Stimulated activated CD8-positive, alpha-beta memory T cell treated with anti-CD3 and anti-CD28 coated beads, Interleukin-15, amount 100 ng/mL, for 1 hour (primary cell): Measurements from ENCODE around the gene ISLR.

ENCODE experiments used
- DNase-seq: peaks from one replicate; pipeline ENCODE4 v3.0.0-alpha.2; 2020; ENCODE audit warnings: low read depth

Gene ISLR, protein sequence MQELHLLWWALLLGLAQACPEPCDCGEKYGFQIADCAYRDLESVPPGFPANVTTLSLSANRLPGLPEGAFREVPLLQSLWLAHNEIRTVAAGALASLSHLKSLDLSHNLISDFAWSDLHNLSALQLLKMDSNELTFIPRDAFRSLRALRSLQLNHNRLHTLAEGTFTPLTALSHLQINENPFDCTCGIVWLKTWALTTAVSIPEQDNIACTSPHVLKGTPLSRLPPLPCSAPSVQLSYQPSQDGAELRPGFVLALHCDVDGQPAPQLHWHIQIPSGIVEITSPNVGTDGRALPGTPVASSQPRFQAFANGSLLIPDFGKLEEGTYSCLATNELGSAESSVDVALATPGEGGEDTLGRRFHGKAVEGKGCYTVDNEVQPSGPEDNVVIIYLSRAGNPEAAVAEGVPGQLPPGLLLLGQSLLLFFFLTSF

GRCh38 chr15:74173380-74174218 is at the start of gene ISLR:
Gene ISLR (plus strand): TSS chr15:74173710. CDS start chr15:74174859, 1,149 bp downstream.
- no peak for DNase-seq

- DNase-seq = no peak
These were observed 49.3 kb upstream of the ISLR start for GRCh38 chr15:74124196-74124595.

- no peak for DNase-seq
These were observed 48.8 kb upstream of the ISLR start for GRCh38 chr15:74124759-74125158.

DNA sequence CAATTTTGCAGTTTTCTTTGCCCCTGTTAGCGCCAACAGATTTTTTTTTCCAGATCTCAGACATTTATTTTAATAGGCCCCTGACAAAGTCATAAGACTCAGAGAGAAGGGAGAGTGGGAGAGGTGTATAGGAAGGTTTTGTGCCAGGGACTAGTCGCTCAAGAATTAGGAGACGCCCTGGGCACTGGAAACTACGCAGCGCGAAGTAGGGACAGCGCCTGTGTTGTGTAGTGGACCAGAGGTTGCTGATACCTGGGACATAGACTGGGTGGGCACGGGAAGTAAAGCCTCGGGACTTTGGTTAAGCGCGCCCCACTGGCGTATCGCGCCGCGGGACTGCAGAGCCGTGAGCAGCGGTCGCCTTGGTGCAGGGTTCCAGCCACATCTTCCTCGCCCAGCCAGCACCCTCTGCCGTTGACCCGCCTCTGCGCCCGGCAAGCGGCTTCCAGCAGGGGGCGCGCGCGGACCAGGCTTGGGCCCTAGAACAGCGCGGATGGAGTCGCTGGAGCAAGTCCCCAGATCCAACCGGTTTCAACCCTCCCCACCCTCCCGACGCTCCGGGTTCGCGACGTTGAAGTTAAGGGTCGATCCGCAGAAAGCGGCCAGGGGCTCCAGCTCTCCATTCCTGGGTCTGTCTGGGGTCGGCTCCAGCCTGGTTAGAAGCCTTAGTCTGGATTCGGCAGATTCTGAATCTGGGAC is 46.1 kb upstream of the ISLR start:
- DNase-seq = peak; percentile 72

- DNase-seq = no peak
These were observed 45.3 kb upstream of the ISLR start for GRCh38 chr15:74127954-74128784.

- DNase-seq = no peak
These were observed 44.5 kb upstream of the ISLR start for GRCh38 chr15:74128785-74129585.

DNA sequence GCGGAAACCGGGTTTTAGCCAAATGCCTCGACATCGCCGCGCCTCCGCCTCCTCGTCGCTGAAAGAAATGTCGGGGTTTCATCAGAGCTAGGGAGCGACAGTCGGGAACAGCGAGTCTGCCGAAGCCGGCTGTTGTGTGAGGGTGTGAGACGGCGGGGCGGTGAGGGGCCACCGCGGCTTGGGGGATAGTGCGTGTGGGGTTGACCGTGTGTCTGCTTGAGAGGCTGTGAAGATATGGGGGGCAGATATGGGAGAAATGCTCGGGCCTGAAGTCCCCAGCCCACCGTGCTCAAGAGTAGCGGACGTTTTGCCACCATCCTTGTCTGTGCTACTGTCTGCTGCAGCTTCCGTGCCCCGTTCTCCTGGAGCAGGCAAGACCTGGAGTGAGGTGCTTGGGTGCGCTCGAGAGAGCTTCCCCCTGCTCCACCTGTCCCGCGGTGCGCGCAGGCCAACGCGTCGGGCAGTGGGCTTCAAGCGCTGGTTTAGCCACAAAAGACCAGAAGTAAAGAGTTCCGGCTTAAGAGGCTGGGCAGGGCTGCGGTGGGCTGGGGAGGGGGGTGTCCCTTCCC is 43.8 kb upstream of the ISLR start:
- no peak for DNase-seq

DNA sequence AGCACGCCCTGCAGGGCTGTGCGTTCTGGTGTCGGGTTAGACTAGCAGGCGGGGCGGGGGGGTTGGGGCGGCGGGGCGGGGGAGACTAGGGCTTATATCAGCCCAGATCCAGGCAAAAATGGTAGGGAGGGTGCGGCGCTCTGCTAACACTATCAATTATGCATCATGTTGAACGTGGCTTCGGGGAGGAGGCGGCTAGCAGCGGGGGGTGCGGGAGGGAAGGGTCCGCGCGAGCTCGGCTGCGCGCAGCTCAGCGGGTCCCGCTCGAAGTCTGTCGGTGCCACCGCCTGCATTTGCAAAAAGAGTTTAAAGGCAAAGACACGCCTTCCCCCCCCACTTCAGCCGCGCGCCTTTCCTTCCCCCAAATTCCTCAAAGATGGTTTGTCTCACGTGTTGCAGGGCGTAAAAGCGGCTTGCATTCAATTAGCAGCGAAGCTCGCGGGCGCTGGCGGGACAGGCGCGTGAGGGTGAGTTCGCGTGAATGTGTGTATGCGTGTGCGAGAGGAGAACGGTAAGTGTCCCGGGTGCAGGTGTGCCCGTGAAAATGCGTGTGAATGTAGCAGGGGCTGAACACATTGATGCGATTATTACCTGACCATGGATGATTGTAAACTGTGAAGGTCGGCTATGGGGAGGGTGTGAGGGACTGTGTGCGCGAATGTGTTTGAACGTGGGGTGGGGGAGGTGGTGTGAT is 43.2 kb upstream of the ISLR start, which contains the start of gene ISLR2:
TSS of gene ISLR2 (plus strand) at position 432 of the 694 bp plus-strand sequence. CDS start 2,169 bp downstream, outside the sequence.
- DNase-seq = no peak

DNA sequence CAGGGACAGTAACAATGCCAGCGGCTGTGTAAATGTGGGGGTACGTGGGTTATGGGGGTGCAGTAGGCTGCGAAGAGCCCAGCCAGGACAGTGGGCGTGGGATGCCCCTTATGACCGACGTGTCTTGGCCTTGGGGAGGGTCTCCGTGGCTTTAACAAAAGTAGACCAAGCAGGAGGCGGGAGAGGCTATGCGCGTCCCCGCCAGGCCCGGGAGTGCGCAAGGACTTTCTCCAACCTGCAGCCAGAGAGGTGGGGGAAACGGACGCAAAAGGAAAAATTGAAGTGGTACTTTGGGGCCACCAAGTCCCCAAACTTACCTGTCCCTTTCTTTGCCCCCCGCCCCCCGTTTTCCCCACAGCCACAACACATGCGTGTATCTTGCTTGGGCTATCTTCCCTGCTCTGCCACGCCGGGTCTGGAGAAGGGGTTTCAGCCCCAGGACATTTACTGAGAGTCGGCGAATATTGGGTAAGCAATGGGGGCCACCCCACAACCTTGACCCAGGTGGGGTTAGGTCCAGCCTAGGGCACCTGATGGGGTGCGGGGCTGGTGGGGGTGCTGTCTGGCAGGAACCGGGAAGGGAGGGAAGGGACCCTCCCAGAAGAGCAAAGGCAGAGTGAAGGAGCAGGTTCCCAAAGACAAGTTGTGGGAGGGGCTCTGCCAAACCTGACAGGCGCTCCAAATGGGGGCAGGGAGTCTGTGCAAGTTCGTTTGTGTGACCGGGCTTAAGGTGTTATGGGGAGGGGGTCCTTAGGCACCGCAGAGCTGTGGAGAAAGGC is 42.5 kb upstream of the ISLR start:
- DNase-seq = no peak

- DNase-seq = no peak
These were observed 41.7 kb upstream of the ISLR start for GRCh38 chr15:74131628-74132413.

DNA sequence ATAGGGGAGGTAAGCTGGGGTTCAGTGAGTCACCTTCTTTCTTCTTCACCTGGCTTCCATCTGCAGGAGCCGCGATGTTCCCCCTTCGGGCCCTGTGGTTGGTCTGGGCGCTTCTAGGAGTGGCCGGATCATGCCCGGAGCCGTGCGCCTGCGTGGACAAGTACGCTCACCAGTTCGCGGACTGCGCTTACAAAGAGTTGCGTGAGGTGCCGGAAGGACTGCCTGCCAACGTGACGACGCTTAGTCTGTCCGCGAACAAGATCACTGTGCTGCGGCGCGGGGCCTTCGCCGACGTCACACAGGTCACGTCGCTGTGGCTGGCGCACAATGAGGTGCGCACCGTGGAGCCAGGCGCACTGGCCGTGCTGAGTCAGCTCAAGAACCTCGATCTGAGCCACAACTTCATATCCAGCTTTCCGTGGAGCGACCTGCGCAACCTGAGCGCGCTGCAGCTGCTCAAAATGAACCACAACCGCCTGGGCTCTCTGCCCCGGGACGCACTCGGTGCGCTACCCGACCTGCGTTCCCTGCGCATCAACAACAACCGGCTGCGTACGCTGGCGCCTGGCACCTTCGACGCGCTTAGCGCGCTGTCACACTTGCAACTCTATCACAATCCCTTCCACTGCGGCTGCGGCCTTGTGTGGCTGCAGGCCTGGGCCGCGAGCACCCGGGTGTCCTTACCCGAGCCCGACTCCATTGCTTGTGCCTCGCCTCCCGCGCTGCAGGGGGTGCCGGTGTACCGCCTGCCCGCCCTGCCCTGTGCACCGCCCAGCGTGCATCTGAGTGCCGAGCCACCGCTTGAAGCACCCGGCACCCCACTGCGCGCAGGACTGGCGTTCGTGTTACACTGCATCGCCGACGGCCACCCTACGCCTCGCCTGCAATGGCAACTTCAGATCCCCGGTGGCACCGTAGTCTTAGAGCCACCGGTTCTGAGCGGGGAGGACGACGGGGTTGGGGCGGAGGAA is 40.5 kb upstream of the ISLR start:
- no peak for DNase-seq

GRCh38 chr15:74133694-74134386 is 39.7 kb upstream of the ISLR start:
- no peak for DNase-seq

GRCh38 chr15:74134387-74135027 is 39.0 kb upstream of the ISLR start:
- no peak for DNase-seq

GRCh38 chr15:74135041-74135565 is 38.4 kb upstream of the ISLR start:
- no peak for DNase-seq

GRCh38 chr15:74136540-74136813 is 37.0 kb upstream of the ISLR start:
- no peak for DNase-seq
